Cortex of kidney (tissue), 1 donor: ENCODE measurements around the gene KIF18A.
"Not testable (repeated sequence)": the region's sequence is repeated elsewhere in the genome, so short reads cannot be mapped to it uniquely, and the experiment has no call there.

Experiments used
- DNase-seq: peaks from one replicate; lab custom pipeline; 2025; lab: John Stamatoyannopoulos, UW

Gene KIF18A

DNA sequence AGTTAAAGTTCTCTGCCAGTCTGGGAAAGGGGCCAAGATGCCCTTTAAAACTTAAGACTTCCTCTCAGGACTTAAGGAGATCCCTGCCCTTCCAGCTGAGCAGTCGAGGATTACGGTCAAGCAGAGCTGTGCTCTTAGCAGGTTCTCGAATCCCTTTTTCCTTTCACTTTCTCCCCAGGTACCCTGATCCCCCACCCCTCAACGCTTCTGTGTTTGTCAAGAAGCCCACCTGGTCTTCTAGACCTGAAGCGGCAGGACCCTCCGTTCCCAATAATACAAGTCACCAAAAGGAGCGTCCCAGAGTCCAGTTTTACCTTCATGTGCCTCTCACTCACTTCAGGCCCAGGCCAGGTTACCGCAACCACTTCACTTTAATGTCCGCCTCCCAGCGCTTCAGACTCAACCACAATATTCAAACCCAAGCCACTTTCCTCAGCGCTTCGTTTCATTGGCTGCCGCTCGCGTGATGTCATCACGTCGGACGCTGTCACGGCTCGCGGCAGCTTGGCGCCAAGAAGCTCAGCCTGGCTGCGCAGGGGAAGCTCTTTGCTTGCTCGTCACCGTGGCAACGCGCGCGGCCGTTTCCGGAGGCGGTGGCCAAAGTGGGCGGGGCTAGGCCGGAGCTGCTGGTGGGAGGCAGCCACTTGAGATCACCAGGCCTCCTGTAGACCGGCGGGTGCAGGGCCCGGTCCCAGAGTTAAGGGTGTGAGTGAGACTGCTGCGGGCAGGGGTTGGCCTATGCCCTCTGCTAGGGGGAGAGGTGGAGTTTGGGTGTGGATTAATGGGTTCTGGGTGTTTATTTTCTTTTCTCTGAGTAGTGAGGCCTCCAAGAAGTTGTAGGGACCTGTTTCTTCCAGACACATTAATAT, at the start of gene KIF18A, which contains the start of gene METTL15:
Gene KIF18A, minus strand, starts transcription at position 407 of the 869 bp plus-strand sequence. CDS start 10,209 bp downstream, outside the sequence.
Gene METTL15, plus strand, starts transcription at position 639 of the 869 bp plus-strand sequence. CDS start 4,947 bp downstream, outside the sequence.
- peak; percentile 91 for DNase-seq

DNA sequence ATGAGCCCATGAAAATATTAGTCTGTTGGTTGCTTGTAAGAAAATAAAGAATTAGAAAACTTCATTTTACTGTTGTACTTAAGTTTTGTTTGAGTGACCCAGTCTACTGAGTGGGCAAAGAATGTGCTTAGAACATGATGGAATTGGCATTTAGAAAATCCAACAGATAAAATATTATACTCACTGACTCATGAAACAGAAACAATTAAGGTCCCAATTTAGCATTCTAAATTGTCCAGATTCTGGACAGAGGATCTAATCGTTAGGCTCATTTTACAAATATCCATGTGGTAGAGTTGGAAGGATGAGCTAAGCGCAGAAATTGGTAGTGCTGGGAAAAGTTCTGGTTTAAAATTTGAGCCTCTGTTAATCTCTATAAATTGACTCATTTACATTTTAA, 45.6 kb upstream of the KIF18A start:
- DNase-seq = no peak

GRCh38 chr11:28152743-28153142, 44.8 kb upstream of the KIF18A start:
- no peak for DNase-seq

DNA sequence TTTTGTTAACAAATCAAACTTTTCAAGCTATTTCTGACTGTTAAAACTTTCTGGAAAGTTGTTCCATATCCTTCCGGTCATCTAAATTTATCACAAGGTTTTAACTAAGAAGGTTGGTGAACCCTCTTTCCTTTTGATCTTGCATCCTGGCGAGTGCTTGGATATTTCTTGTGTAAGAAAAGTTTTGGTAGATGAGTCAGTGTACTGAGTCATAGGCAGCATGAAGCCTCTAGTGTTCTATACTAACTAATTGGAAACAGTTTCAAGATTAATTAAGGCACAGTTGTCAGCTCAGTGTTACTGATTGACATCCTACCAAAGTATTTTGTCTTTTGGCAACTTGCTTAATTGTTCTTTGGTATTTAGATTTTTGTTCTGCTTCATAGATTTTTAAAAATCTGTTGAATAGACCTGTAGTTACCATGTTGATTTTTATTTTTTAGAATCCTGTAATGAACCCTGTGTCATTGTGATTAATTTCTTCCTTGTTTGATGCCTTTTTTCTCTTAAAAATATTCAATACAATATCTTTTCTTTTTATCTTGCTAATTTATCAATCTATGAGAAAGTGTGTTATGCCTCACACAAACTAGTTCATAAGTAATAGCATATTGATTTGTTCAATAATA, 38.3 kb upstream of the KIF18A start:
- DNase-seq = no peak

GRCh38 chr11:28144808-28145207, 36.9 kb upstream of the KIF18A start:
- no peak for DNase-seq

DNA sequence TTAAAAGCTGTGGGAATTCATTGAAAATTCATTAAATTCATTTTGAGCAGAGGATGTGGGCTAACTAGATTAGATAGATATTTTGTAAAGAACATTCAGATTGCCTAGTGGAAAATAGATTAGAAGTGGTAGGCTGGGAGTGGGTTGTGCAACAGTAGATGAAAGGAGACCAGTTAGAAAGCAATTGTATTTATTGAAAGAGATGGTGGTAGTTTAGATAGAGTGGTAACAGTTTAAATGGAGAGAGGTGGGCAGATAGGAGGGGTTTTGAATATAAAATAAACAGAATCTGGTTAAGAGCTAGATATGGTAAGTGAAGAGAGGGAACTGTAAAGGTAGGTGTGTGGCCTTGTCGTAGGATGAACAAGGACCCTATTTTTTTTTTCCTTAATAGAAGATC, 34.8 kb upstream of the KIF18A start:
- no peak for DNase-seq

DNA sequence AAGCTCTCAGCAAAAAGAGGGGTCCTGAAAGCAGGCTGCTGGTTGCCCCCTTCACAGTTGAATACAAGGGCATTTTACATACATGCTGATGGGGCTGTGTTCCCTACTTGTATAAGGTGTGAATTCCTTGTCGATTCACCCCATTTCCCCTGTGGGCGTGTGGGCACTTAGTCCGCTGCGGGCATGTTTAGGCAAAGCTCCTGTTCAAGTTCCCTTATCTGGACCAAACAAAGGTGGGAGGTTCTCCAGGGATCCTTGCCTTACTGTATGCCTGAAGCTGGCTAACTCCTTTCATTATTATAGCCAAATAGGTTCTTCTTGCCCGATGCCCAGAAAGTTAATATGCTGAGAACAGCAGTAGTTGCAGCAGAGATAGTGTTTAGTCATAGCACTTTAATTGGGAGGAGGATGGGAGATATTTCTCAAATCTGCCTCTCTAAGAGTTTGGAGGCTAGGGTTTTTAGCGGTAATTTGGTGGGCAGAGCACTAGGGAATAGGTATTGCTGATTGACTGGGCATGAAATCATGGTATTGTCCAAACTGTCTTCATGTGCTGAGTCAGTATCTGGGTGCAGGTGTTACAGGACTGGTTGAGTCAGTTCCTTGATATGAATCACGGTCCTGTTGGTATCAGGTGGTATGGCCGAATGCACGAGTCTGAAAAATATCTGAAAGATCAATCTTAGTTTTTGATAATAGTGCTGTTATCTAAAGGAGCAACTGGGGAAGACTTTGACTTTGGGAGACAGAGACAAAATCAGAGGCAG, 32.9 kb upstream of the KIF18A start:
- DNase-seq = no peak

DNA sequence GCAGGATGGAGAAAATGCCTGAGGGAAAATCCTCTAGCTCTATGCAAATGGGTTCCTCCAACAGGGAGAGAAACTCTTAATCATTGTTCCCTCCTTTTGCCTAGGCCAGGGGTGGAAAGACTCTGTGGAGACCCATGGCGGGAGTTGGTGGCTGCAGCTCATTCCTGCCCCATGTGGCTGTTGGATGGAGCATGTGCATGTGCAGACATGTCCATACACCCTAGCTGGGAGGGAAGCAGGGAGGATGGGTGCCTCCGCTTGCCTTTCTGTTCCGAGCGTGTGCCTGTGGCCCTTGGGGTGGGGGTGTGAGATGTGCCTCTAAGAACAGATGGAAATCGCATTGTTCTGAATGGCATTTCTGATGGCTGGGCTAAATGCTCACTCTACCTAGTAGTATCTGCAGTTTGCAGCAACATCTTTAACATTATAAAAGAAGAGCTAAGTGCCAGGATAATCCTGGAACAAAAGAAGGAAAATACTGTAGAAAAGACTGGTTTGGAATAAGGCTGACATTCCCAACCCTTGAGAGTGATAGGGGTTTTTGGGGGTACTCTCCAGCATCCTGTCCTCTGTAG, 32.0 kb upstream of the KIF18A start:
- no peak for DNase-seq

- DNase-seq = no peak
These were observed 29.9 kb upstream of the KIF18A start for GRCh38 chr11:28137832-28138231.

- no peak for DNase-seq
These were observed 29.4 kb upstream of the KIF18A start for GRCh38 chr11:28137366-28137765.

GRCh38 chr11:28136157-28136556, 28.2 kb upstream of the KIF18A start:
- DNase-seq = not testable (repeated sequence)

GRCh38 chr11:28133146-28133545, 25.2 kb upstream of the KIF18A start:
- DNase-seq = no peak

- DNase-seq = no peak
These were observed 24.6 kb upstream of the KIF18A start for GRCh38 chr11:28132548-28132947.

GRCh38 chr11:28123151-28123581, 15.2 kb upstream of the KIF18A start:
- no peak for DNase-seq

GRCh38 chr11:28117712-28118111, 9.8 kb upstream of the KIF18A start:
- DNase-seq = no peak

DNA sequence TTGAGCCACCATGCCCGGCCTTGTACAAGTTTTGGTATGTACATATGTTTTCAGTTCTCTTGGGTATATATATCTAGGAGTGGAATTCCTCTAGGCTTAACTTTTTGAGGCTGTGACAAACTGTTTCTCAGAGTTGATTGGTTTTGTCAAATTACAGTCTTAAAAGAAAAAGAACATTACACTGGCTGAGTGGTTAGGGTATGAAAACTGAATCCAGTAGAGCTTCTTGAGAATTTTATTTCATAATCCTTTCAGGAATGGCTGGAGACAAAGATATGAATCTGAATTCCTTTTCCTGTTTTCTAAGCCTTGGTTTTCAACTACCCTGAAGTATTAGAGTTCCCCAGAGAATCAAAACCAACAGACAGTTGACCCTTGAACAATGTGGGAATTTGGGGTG, 6.8 kb upstream of the KIF18A start:
- DNase-seq = no peak

GRCh38 chr11:28114116-28114515, 6.2 kb upstream of the KIF18A start:
- DNase-seq = no peak

DNA sequence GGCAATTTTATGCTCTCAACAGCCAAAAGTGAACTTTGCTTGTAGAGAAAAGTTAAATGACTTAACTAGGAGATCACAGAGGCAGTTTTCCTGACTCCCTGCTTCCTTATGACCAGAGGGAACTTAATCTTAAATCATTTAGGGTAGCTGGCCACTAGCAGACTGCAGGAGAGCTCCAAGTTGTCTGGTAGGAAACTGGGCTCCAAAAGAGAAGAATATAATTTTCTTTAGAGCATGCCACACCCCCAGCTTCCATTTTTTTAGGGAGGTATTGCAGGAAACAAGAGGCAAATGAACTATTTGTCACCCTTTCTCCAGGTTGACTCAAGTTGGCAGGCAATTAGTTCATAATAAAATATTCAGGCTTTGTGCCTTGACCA, 2.9 kb upstream of the KIF18A start:
- DNase-seq = no peak

DNA sequence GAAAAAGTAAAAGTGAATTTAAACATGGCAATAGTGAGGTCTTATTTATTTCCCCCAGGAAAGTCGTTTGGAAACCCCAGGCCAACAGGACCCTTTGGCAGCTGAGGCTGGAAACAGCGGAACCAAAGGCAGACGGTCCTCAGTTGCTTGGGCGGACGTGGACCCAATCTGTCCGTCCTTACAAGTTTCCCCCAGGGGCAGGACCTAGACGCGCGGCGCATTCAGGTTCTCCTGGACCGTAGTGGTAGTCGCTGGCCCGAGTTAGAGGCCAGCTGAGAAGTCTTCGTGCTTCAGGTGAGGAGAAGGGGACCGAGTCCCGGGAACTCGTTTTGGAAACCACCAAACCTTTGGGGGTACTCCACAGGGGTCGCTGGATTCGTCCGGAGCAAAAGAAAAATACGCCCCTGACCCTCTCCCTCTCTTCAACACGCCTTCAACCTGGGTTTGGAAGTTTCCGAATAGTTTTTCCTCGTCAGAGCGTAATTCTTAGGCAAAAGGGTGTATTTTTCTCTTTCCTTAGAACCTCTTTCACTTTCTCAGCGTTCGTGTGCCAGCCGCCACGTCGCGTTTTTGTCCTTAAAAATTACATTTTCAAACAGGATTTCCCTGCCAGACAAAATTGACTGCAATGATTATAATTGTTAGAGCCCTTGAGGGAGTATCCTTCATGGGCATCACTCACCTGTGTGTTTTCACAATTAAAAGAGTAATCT, 2.3 kb upstream of the KIF18A start:
- no peak for DNase-seq

DNA sequence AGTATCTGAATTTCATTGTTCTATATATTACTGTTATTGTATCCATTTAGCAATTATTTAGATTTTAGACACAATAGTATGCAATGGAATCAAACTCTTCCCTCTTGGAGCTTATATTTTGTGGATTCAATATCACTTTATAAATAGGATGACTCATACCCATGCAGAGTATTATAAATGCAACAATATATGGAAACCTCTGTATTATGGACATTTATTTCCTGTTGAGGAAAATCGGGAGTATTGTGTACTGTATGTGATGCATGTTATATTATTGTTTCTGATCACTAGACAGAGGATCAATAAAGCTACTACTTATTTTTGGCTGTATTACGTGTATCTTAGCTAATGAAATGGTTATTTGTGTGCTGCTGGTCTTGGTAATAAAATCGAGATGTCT, 1.0 kb upstream of the KIF18A start:
- no peak for DNase-seq

DNA sequence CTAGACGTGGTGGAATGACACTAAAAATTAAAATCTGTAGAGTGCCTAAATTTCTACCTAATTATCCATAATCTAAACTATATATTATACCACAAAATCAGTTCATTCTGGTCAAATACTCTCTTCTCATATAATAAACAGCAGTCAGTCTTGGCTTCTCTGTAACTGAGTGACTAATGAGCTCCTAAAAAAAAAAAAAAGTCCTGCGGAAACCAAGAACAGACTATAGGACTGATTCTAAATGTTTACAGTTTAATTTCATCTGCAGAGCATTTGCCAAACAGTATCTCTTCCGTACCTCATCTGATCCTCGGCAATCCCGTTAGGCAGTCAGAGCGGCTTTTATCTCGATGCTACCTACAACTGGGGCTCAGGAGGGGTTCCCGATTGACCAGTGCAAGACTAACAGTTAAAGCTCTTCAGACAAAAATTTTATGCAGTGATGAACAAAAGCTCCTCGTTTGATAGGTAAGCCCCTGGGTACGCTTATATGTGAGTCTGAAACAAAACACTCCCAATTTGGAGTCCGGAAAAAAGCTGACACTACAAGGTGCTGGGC, 686 bp downstream of the KIF18A start:
- no peak for DNase-seq
